Parathyroid adenoma (tissue), 2 donors: ENCODE data around the gene SORL1-AS1.

ENCODE experiments used
- H2AFZ ChIP-seq: fragments of 300-600 bp; sonication (generic); one replicate; pipeline ENCODE4 v1.7.0; 2017; ENCODE audit warnings: antibody characterized with exemption, mild to moderate bottlenecking
- H3K27ac ChIP-seq: fragments of 300-600 bp; sonication (generic); one replicate; pipeline ENCODE4 v1.7.0; 2017
- H3K27me3 ChIP-seq: fragments of 300-600 bp; sonication (generic); one replicate; pipeline ENCODE4 v1.7.0; 2017; ENCODE audit warnings: low read length; ENCODE audit not compliant: control insufficient read depth, insufficient read depth
- H3K36me3 ChIP-seq: fragments of 300-600 bp; sonication (generic); one replicate; pipeline ENCODE4 v1.7.0; 2017; ENCODE audit warnings: low read length; ENCODE audit not compliant: control insufficient read depth, insufficient read depth
- H3K4me1 ChIP-seq: fragments of 300-600 bp; sonication (generic); one replicate; pipeline ENCODE4 v1.7.0; 2017; ENCODE audit warnings: control low read depth
- H3K4me2 ChIP-seq: fragments of 300-600 bp; sonication (generic); one replicate; pipeline ENCODE4 v1.7.0; 2017; ENCODE audit warnings: low read length
- H3K4me3 ChIP-seq: fragments of 300-600 bp; sonication (generic); one replicate; pipeline ENCODE4 v1.7.0; 2017; ENCODE audit warnings: low read depth, low read length
- H3K79me2 ChIP-seq: fragments of 300-600 bp; sonication (generic); one replicate; pipeline ENCODE4 v1.7.0; 2017; ENCODE audit warnings: control low read depth
- H3K9ac ChIP-seq: fragments of 300-600 bp; sonication (generic); one replicate; pipeline ENCODE4 v1.7.0; 2017; ENCODE audit warnings: mild to moderate bottlenecking
- H3K9me3 ChIP-seq: fragments of 300-600 bp; sonication (generic); one replicate; pipeline ENCODE4 v1.7.0; 2017; ENCODE audit warnings: low read length; ENCODE audit not compliant: control insufficient read depth
- CTCF ChIP-seq: fragments of 300-600 bp; sonication (generic); IDR thresholded peaks from one replicate; pipeline ENCODE4 v1.7.0; 2017; ENCODE audit warnings: antibody characterized with exemption, mild to moderate bottlenecking
- donor health status: primary hyperparathyroidism.

Gene SORL1-AS1

GRCh38 chr11:121431820-121432526 lies 20.8 kb downstream of the SORL1-AS1 start:
- H3K27ac ChIP-seq = no peak overlapping the region
- H2AFZ ChIP-seq = no peak overlapping the region
- H3K4me3 ChIP-seq = no peak overlapping the region
- no peaks in the 10 kb centered on the region for H3K36me3 ChIP-seq
- no peak overlapping the region for H3K4me2 ChIP-seq
- no peaks in the 10 kb centered on the region for H3K4me1 ChIP-seq
- no peaks in the 10 kb centered on the region for H3K79me2 ChIP-seq
- no peak overlapping the region for H3K9ac ChIP-seq
- no peaks in the 10 kb centered on the region for H3K27me3 ChIP-seq
- no peaks in the 10 kb centered on the region for H3K9me3 ChIP-seq
- no peak for TF ChIP-seq CTCF

- Histone ChIP-seq H3K36me3 (no peaks in the 10 kb centered on the region), H3K4me3 (no peak overlapping the region), H3K4me2 (no peak overlapping the region), H3K9ac (no peak overlapping the region), H2AFZ (no peak overlapping the region), H3K9me3 (no peaks in the 10 kb centered on the region), H3K27me3 (no peaks in the 10 kb centered on the region), H3K4me1 (no peaks in the 10 kb centered on the region), H3K27ac (no peak overlapping the region), H3K79me2 (no peaks in the 10 kb centered on the region)
- TF ChIP-seq CTCF = no peak
Observed at GRCh38 chr11:121429556-121429955, 23.2 kb downstream of the SORL1-AS1 start.

- Histone ChIP-seq H3K79me2 (no peaks in the 10 kb centered on the region), H3K27me3 (no peaks in the 10 kb centered on the region), H3K4me3 (no peak overlapping the region), H3K9ac (no peak overlapping the region), H2AFZ (no peak overlapping the region), H3K4me2 (no peak overlapping the region), H3K27ac (no peak overlapping the region), H3K9me3 (no peaks in the 10 kb centered on the region), H3K4me1 (no peaks in the 10 kb centered on the region), H3K36me3 (no peaks in the 10 kb centered on the region)
- TF ChIP-seq CTCF = no peak
Observed at GRCh38 chr11:121427400-121427744, 25.4 kb downstream of the SORL1-AS1 start.

GRCh38 chr11:121426476-121427399 lies 26.0 kb downstream of the SORL1-AS1 start:
- H3K9ac ChIP-seq = no peak overlapping the region
- H3K4me1 ChIP-seq = no peaks in the 10 kb centered on the region
- no peak overlapping the region for H3K4me3 ChIP-seq
- TF ChIP-seq CTCF = no peak
- no peaks in the 10 kb centered on the region for H3K79me2 ChIP-seq
- no peaks in the 10 kb centered on the region for H3K36me3 ChIP-seq
- peak overlapping the region; percentile 64 for H2AFZ ChIP-seq
- H3K9me3 ChIP-seq = no peaks in the 10 kb centered on the region
- peak overlapping the region; percentile 53 for H3K4me2 ChIP-seq
- no peaks in the 10 kb centered on the region for H3K27me3 ChIP-seq
- H3K27ac ChIP-seq = no peak overlapping the region
